Mammary epithelial cell (primary cell): ENCODE data around the gene DIS3L2.

Experiments
- CTCF ChIP-seq, 2 donors: IDR thresholded peaks in 1 of 2; conservative IDR thresholded peaks in 1 of 2; 2 replicates each; pipeline ENCODE4 v1.5.1; 2011 to 2012; ENCODE audit warnings: inconsistent platforms in 2 of 2, low read length in 2 of 2, mild to moderate bottlenecking in 2 of 2, control low read depth in 1 of 2, low read depth in 1 of 2; ENCODE audit not compliant: insufficient read depth in 1 of 2; ENCODE audit errors: extremely low read depth in 1 of 2
- EZH2 ChIP-seq: IDR thresholded peaks from 2 replicates; pipeline ENCODE4 v1.6.1; 2012; ENCODE audit warnings: low read length, inconsistent platforms, borderline replicate concordance

- TF ChIP-seq CTCF (conservative IDR thresholded peaks at IDR 0.05 in 1 of 2, IDR thresholded peaks at IDR 0.05 in 1 of 2; ENCODE audit: extremely low read depth in 1 of 2, insufficient read depth in 1 of 2, low read depth in 1 of 2, low read length in 2 of 2) (peak in 1 of 2 donors; percentile 6), EZH2 (no peak)
Observed at GRCh38 chr2:232367591-232368233, 406.2 kb downstream of the DIS3L2 start.
